HL-60 (cell line): ENCODE results near the gene ENTR1.

Source experiments
- DNase-seq, 2 experiments: peaks; one replicate each; pipeline ENCODE4 v3.0.0-alpha.2; 2010 to 2020; ENCODE audit warnings: low read depth in 1 of 2, low spot score in 1 of 2
- H3K27ac ChIP-seq: fragments of 250-450 bp; sonication (Bioruptor Pico); replicated peaks from 2 replicates; pipeline ENCODE4 v1.5.1; 2020; ENCODE audit warnings: mild to moderate bottlenecking, moderate library complexity
- H3K27me3 ChIP-seq: fragments of 250-450 bp; sonication (Bioruptor Pico); 2 replicates; pipeline ENCODE4 v1.5.1; 2021; ENCODE audit warnings: mild to moderate bottlenecking, moderate library complexity; ENCODE audit not compliant: insufficient read depth, poor library complexity, severe bottlenecking
- H3K4me3 ChIP-seq: replicated peaks from 2 replicates; pipeline ENCODE4 v1.5.1; 2011; ENCODE audit warnings: mild to moderate bottlenecking, control low read depth, low read length; ENCODE audit not compliant: insufficient read depth
- GABPA ChIP-seq: IDR thresholded peaks from 2 replicates; pipeline ENCODE4 v1.6.1; 2012; ENCODE audit warnings: low read depth
- POLR2AphosphoS5 ChIP-seq: IDR thresholded peaks from 2 replicates; pipeline ENCODE4 v1.6.1; 2012; ENCODE audit warnings: low read depth
- SPI1 ChIP-seq: IDR thresholded peaks from 2 replicates; pipeline ENCODE4 v1.6.1; 2012; ENCODE audit warnings: low read depth, mild to moderate bottlenecking, borderline replicate concordance
- TF ChIP-seq, protein P1 (sequence below): IDR thresholded peaks from 2 replicates; pipeline ENCODE4 v1.6.1; 2012; ENCODE audit warnings: low read depth; ENCODE audit not compliant: insufficient replicate concordance
- TF ChIP-seq, protein P2 (sequence below): IDR thresholded peaks from one replicate; pipeline ENCODE4 v1.5.1; 2011; ENCODE audit warnings: low read length, control low read depth, inconsistent platforms; ENCODE audit not compliant: insufficient read depth

The ENTR1 gene

GRCh38 chr9:136433849-136434579, 23.6 kb upstream of the ENTR1 start:
- TF ChIP-seq SPI1: no peak
- TF ChIP-seq, protein P1, sequence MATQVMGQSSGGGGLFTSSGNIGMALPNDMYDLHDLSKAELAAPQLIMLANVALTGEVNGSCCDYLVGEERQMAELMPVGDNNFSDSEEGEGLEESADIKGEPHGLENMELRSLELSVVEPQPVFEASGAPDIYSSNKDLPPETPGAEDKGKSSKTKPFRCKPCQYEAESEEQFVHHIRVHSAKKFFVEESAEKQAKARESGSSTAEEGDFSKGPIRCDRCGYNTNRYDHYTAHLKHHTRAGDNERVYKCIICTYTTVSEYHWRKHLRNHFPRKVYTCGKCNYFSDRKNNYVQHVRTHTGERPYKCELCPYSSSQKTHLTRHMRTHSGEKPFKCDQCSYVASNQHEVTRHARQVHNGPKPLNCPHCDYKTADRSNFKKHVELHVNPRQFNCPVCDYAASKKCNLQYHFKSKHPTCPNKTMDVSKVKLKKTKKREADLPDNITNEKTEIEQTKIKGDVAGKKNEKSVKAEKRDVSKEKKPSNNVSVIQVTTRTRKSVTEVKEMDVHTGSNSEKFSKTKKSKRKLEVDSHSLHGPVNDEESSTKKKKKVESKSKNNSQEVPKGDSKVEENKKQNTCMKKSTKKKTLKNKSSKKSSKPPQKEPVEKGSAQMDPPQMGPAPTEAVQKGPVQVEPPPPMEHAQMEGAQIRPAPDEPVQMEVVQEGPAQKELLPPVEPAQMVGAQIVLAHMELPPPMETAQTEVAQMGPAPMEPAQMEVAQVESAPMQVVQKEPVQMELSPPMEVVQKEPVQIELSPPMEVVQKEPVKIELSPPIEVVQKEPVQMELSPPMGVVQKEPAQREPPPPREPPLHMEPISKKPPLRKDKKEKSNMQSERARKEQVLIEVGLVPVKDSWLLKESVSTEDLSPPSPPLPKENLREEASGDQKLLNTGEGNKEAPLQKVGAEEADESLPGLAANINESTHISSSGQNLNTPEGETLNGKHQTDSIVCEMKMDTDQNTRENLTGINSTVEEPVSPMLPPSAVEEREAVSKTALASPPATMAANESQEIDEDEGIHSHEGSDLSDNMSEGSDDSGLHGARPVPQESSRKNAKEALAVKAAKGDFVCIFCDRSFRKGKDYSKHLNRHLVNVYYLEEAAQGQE: no peak
- TF ChIP-seq, protein P2, sequence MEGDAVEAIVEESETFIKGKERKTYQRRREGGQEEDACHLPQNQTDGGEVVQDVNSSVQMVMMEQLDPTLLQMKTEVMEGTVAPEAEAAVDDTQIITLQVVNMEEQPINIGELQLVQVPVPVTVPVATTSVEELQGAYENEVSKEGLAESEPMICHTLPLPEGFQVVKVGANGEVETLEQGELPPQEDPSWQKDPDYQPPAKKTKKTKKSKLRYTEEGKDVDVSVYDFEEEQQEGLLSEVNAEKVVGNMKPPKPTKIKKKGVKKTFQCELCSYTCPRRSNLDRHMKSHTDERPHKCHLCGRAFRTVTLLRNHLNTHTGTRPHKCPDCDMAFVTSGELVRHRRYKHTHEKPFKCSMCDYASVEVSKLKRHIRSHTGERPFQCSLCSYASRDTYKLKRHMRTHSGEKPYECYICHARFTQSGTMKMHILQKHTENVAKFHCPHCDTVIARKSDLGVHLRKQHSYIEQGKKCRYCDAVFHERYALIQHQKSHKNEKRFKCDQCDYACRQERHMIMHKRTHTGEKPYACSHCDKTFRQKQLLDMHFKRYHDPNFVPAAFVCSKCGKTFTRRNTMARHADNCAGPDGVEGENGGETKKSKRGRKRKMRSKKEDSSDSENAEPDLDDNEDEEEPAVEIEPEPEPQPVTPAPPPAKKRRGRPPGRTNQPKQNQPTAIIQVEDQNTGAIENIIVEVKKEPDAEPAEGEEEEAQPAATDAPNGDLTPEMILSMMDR: no peak
- TF ChIP-seq POLR2AphosphoS5: no peak
- no peak for TF ChIP-seq GABPA
- no peak overlapping the region for H3K27ac ChIP-seq
- no peak overlapping the region for H3K4me3 ChIP-seq
- H3K27me3 ChIP-seq: no peaks in the 10 kb centered on the region
- no peak for DNase-seq

GRCh38 chr9:136433043-136433715, 22.8 kb upstream of the ENTR1 start:
- DNase-seq: no peak
- no peak overlapping the region for H3K27ac ChIP-seq
- no peaks in the 10 kb centered on the region for H3K27me3 ChIP-seq
- no peak for TF ChIP-seq POLR2AphosphoS5
- TF ChIP-seq, protein P2: no peak
- TF ChIP-seq, protein P1: no peak
- TF ChIP-seq GABPA: no peak
- TF ChIP-seq SPI1: no peak
- H3K4me3 ChIP-seq: no peak overlapping the region

- Histone ChIP-seq H3K4me3 (no peak overlapping the region), H3K27ac (no peak overlapping the region), H3K27me3 (no peaks in the 10 kb centered on the region)
- no peak for DNase-seq
- no peak for TF ChIP-seq GABPA
- no peak for TF ChIP-seq POLR2AphosphoS5
- TF ChIP-seq, protein P1: no peak
- no peak for TF ChIP-seq SPI1
- TF ChIP-seq, protein P2: no peak
These were observed 22.2 kb upstream of the ENTR1 start for GRCh38 chr9:136432591-136432990.
